Fibroblast of the aortic adventitia (primary cell): Measurements from ENCODE around the gene ATF6. TPM values are rescaled to one million over a fixed set of nuclear protein-coding genes. Genes with fewer than 3 reads are reported as not detected.
"Not testable (repeated sequence)": the region's sequence is repeated elsewhere in the genome, so short reads cannot be mapped to it uniquely, and the experiment has no call there.

Source experiments
- DNase-seq: peaks from one replicate; pipeline ENCODE4 v3.0.0-alpha.2; 2010; ENCODE audit warnings: low read depth
- H3K4me3 ChIP-seq: 2 replicates; pipeline ENCODE4 v1.5.1; 2011; ENCODE audit warnings: low read depth, mild to moderate bottlenecking, control low read depth, low read length, moderate library complexity
- total RNA-seq: library from RNA; depleted of rRNA; stranded (reverse); fragments of >200 nt; gene quantifications from 2 replicates; pipeline ENCODE4 v1.2.3, GENCODE V29; 2012; ENCODE audit warnings: low replicate concordance
- TF ChIP-seq, protein P1 (sequence below): IDR thresholded peaks from 2 replicates; pipeline ENCODE4 v1.5.1; 2011; ENCODE audit warnings: mild to moderate bottlenecking, low read length, control low read depth, inconsistent platforms; ENCODE audit not compliant: insufficient read depth

ATF6 gene
- total RNA-seq, 1 donor: 32.8 TPM

DNA sequence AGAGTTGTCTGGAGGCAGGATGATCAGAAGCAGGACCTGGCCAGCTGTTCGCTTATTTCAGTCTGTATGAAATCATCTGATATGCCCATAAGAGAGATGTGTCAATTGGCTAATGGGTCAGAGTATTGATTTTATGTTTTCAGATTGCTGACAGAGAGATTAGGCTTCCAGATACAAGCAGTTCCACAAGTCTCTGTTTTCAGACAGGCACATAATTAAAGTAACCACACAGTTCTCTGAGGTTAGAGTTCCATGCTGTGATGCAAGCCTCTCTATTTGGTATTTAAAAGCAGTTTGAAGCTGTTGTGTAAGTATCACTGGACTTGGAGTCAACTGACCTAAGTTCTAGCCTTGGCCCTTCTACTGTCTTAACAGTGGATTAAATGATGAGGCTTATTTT lies 50.1 kb downstream of the ATF6 start:
- DNase-seq: no peak
- no peak overlapping the region for H3K4me3 ChIP-seq
- TF ChIP-seq, protein P1, sequence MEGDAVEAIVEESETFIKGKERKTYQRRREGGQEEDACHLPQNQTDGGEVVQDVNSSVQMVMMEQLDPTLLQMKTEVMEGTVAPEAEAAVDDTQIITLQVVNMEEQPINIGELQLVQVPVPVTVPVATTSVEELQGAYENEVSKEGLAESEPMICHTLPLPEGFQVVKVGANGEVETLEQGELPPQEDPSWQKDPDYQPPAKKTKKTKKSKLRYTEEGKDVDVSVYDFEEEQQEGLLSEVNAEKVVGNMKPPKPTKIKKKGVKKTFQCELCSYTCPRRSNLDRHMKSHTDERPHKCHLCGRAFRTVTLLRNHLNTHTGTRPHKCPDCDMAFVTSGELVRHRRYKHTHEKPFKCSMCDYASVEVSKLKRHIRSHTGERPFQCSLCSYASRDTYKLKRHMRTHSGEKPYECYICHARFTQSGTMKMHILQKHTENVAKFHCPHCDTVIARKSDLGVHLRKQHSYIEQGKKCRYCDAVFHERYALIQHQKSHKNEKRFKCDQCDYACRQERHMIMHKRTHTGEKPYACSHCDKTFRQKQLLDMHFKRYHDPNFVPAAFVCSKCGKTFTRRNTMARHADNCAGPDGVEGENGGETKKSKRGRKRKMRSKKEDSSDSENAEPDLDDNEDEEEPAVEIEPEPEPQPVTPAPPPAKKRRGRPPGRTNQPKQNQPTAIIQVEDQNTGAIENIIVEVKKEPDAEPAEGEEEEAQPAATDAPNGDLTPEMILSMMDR: no peak

DNA sequence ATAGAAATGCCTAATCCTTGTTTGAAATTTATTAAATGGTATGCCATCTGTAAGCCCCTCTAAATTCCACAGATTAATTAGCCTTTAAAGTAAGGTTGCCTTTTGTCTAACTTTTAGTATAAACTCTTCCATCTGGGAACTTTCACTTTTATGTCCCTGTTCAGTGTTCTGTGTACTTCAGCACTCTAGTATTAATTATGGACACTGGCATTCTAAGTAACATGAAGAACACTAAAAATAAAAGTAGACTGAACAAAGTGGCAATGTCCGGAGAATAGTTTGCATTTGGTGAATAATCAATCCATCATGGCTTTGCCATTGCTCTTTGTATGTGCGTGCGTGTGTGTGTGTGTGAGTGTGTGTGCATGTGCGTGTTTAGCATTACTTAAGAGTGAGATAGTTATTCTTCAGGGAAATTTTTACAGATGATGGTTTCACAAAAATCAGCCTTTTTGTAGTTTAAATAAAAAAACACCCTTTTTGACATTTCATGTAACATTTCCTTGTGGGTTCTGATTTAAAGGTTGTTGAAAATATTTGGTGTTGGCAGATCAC lies 51.1 kb downstream of the ATF6 start:
- H3K4me3 ChIP-seq: no peak overlapping the region
- no peak for DNase-seq
- TF ChIP-seq, protein P1: no peak

DNA sequence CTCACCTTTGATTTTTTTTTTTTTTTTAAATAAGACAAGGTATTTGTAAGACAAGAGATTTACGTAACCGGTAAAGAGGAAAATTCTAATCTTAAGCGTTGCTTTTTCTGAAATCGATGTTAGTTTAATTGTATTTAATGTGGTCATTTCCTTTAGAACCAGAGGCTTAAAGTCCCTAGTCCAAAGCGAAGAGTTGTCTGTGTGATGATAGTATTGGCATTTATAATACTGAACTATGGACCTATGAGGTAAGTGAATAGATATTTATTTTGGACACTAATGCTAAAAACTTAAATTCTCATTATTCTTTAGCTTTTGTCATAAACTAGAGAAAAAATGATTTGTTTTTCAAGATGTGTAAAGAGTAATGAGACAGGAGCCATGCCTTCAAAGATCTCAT lies 54.8 kb downstream of the ATF6 start:
- no peak overlapping the region for H3K4me3 ChIP-seq
- no peak for DNase-seq
- TF ChIP-seq, protein P1: no peak

DNA sequence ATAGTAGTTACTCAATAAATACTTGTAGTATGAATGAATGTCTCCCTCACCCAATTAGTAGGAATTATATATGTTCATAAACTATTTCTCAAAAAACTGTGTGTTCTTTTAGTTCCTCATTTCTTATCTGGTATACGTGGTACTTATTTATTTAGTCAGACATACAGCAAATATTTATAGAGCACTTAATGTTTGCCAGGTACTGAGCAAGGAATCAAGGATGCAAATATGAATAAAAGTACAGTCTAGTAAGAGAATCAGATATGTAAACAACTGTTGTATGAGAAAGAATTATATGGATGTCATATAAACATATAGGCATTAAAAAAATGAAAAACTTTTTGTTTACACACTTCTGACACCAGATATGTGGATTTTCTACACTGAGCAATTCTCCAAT lies 58.5 kb downstream of the ATF6 start:
- no peak for DNase-seq
- H3K4me3 ChIP-seq: no peak overlapping the region
- TF ChIP-seq, protein P1: no peak

DNA sequence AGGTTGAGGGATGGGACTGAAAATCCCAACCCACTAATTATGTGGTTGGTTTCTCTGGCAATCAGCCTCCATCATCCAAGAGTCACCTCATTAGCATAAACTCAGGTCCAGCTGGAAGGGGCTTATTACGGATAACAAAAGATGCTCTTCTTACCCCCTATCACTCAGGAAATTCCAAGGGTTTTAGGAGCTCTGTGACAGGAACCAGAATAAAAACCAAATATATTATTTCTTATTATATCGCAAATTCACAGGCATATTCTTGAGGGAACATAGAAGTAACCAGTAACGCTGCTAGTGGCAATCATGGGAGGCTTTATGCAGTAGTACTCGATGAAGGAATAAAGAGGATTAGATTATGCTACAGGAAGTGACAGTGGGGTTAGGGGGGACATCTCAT lies 59.7 kb downstream of the ATF6 start:
- TF ChIP-seq, protein P1: no peak

DNA sequence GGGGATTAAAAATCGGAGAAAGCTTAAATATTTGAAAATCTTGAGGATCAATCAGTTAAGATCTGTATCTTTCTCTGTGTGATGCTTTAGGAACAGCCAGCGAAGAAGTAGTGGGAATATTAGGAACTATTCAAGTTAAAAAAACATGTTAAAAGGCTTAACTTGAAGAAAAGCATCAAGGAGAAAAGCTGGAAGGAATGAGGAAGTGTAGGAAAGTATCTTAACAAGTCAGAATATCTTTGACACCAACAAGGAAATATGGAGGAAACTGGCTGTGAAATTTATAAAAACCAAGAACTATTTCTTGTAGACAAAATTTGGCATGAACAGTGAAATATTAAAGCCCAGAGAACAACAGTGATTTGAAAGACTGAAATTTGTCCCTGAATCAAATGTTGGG lies 60.4 kb downstream of the ATF6 start:
- no peak for DNase-seq
- no peak overlapping the region for H3K4me3 ChIP-seq
- TF ChIP-seq, protein P1: no peak

More for the DNA sequence above, 59.7 kb downstream of the ATF6 start:
- no peak for DNase-seq
- no peak overlapping the region for H3K4me3 ChIP-seq

DNA sequence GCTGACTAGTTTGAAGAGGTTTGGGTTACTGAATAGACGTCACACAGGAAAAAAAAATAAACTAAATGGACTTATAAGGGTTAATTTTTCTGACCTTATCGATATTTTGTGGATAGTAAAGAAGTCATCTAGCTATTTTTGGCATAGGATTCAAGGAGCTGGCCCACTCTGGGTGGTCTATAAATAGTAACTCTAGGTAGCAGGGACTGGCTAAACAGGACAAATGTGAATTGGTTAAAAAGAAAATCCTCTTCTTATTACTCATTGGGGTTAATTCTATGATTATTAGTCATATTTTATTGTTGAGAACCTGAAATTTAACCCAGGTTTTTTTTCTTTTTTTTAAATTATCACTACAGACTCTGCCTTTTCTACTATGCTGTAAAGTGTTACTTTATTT lies 61.7 kb downstream of the ATF6 start:
- TF ChIP-seq, protein P1: no peak
- no peak for DNase-seq
- no peak overlapping the region for H3K4me3 ChIP-seq

DNA sequence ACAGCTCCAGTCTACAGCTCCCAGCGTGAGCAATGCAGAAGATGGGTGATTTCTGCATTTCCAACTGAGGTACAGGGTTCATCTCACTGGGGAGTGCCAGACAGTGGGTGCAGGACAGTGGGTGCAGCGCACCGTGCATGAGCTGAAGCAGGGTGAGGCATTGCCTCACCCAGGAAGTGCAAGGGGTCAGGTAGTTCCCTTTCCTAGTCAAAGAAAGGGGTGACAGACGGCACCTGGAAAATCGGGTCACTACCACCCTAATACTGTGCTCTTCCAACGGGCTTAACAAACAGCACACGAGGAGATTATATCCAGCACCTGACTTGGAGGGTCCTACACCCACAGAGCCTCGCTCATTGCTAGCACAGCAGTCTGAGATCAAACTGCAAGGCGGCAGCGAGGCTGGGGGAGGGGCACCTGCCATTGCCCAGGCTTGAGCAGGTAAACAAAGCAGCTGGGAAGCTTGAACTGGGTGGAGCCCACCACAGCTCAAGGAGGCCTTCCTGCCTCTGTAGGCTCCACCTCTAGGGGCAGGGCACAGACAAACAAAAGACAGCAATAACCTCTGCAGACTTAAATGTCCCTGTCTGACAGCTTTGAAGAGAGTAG lies 66.3 kb downstream of the ATF6 start:
- not testable (repeated sequence) for DNase-seq, H3K4me3 ChIP-seq
